ENCODE measurements around the gene CNTNAP2.

Gene CNTNAP2

GRCh38 chr7:148395352-148395811, 2278.8 kb downstream of the CNTNAP2 start:
- Histone ChIP-seq H3K36me3 (ENCODE audit: insufficient read depth) (no peaks in the 10 kb centered on the region), H2AFZ (ENCODE audit: low read depth) (no peak overlapping the region), H3K27ac (no peak overlapping the region), H3K79me2 (ENCODE audit: insufficient read depth, low read depth) (no peaks in the 10 kb centered on the region), H4K20me1 (ENCODE audit: insufficient read depth) (no peaks in the 10 kb centered on the region), H3K4me3 (IDR thresholded peaks at IDR 0.05; ENCODE audit: insufficient read depth, low read depth, low read length) (no peak overlapping the region), H3K27me3 (ENCODE audit: insufficient read depth, low read depth) (no peaks in the 10 kb centered on the region), H3K9ac (no peak overlapping the region), H3K4me2 (no peak overlapping the region), H3K4me1 (ENCODE audit: low read depth, poor library complexity, severe bottlenecking) (peaks cover 31% of the 10 kb centered on the region)
- TF ChIP-seq CTCF (conservative IDR thresholded peaks at IDR 0.05; ENCODE audit: low read depth, low read length), result no peak

- H3K79me2 ChIP-seq (ENCODE audit: insufficient read depth, low read depth), result no peaks in the 10 kb centered on the region
- peaks cover 31% of the 10 kb centered on the region for H3K4me1 ChIP-seq (ENCODE audit: low read depth, poor library complexity, severe bottlenecking)
- H3K4me3 ChIP-seq (IDR thresholded peaks at IDR 0.05; ENCODE audit: insufficient read depth, low read depth, low read length), result no peak overlapping the region
- no peak overlapping the region for H3K9ac ChIP-seq
- TF ChIP-seq CTCF (conservative IDR thresholded peaks at IDR 0.05; ENCODE audit: low read depth, low read length), result no peak
- no peak overlapping the region for H3K4me2 ChIP-seq
- no peaks in the 10 kb centered on the region for H3K27me3 ChIP-seq (ENCODE audit: insufficient read depth, low read depth)
- H3K27ac ChIP-seq, result no peak overlapping the region
- no peaks in the 10 kb centered on the region for H3K36me3 ChIP-seq (ENCODE audit: insufficient read depth)
- H2AFZ ChIP-seq (ENCODE audit: low read depth), result no peak overlapping the region
- H4K20me1 ChIP-seq (ENCODE audit: insufficient read depth), result no peaks in the 10 kb centered on the region
Observed at GRCh38 chr7:148395990-148396716, 2279.6 kb downstream of the CNTNAP2 start.

GRCh38 chr7:148397056-148397455, 2280.5 kb downstream of the CNTNAP2 start:
- H3K4me1 ChIP-seq (ENCODE audit: low read depth, poor library complexity, severe bottlenecking), result peaks cover 37% of the 10 kb centered on the region
- no peak for TF ChIP-seq CTCF (conservative IDR thresholded peaks at IDR 0.05; ENCODE audit: low read depth, low read length)
- peak overlapping the region; percentile 56; the same call in 1 of the 2 replicates for H3K4me2 ChIP-seq
- no peak overlapping the region for H3K9ac ChIP-seq
- H2AFZ ChIP-seq (ENCODE audit: low read depth), result no peak overlapping the region
- H3K79me2 ChIP-seq (ENCODE audit: insufficient read depth, low read depth), result no peaks in the 10 kb centered on the region
- H3K27ac ChIP-seq, result no peak overlapping the region
- H3K27me3 ChIP-seq (ENCODE audit: insufficient read depth, low read depth), result no peaks in the 10 kb centered on the region
- H3K36me3 ChIP-seq (ENCODE audit: insufficient read depth), result no peaks in the 10 kb centered on the region
- no peaks in the 10 kb centered on the region for H4K20me1 ChIP-seq (ENCODE audit: insufficient read depth)
- H3K4me3 ChIP-seq (IDR thresholded peaks at IDR 0.05; ENCODE audit: insufficient read depth, low read depth, low read length), result no peak overlapping the region

GRCh38 chr7:148397551-148397950, 2280.9 kb downstream of the CNTNAP2 start:
- Histone ChIP-seq H3K36me3 (ENCODE audit: insufficient read depth) (no peaks in the 10 kb centered on the region), H3K27me3 (ENCODE audit: insufficient read depth, low read depth) (no peaks in the 10 kb centered on the region), H3K79me2 (ENCODE audit: insufficient read depth, low read depth) (no peaks in the 10 kb centered on the region), H4K20me1 (ENCODE audit: insufficient read depth) (no peaks in the 10 kb centered on the region), H3K27ac (peak overlapping the region; percentile 41; the same call in 1 of the 2 replicates), H3K4me2 (peak overlapping the region; percentile 56; the same call in 1 of the 2 replicates), H3K9ac (no peak overlapping the region), H3K4me3 (IDR thresholded peaks at IDR 0.05; ENCODE audit: insufficient read depth, low read depth, low read length) (no peak overlapping the region), H3K4me1 (ENCODE audit: low read depth, poor library complexity, severe bottlenecking) (peaks cover 42% of the 10 kb centered on the region), H2AFZ (ENCODE audit: low read depth) (no peak overlapping the region)
- TF ChIP-seq CTCF (conservative IDR thresholded peaks at IDR 0.05; ENCODE audit: low read depth, low read length), result no peak

Data from KMS-11 (cell line).